Mesenchymal stem cell (in vitro differentiated cells and primary cell): ENCODE results near the gene SIPA1L3.

Experiments
- DNase-seq: peaks from one replicate; pipeline ENCODE4 v3.0.0-alpha.2; 2013
- H2AFZ ChIP-seq: one replicate; pipeline ENCODE4 v1.6.1; 2013; ENCODE audit warnings: low read depth, mild to moderate bottlenecking, control low read depth, inconsistent platforms, low read length, moderate library complexity
- H2AK5ac ChIP-seq: 2 replicates; pipeline ENCODE4 v1.6.1; 2013; ENCODE audit warnings: low read length, moderate library complexity, mild to moderate bottlenecking, inconsistent platforms; ENCODE audit not compliant: severe bottlenecking
- H2BK120ac ChIP-seq: one replicate; pipeline ENCODE4 v1.6.1; 2013; ENCODE audit warnings: low read depth, mild to moderate bottlenecking, inconsistent platforms, low read length, moderate library complexity
- H2BK12ac ChIP-seq, 2 experiments: one replicate each; pipeline ENCODE4 v1.6.1; 2013; ENCODE audit warnings: inconsistent platforms in 2 of 2, low read length in 2 of 2, mild to moderate bottlenecking in 2 of 2, moderate library complexity in 2 of 2, control low read depth in 1 of 2
- H2BK15ac ChIP-seq: one replicate; pipeline ENCODE4 v1.6.1; 2013; ENCODE audit warnings: mild to moderate bottlenecking, low read depth, inconsistent platforms; ENCODE audit not compliant: poor library complexity, severe bottlenecking
- H2BK5ac ChIP-seq: 2 replicates; pipeline ENCODE4 v1.6.1; 2013; ENCODE audit warnings: low read depth, mild to moderate bottlenecking, low read length, control low read depth, inconsistent platforms; ENCODE audit not compliant: poor library complexity, severe bottlenecking
- H3K14ac ChIP-seq, 2 experiments: one replicate each; pipeline ENCODE4 v1.6.1; 2013; ENCODE audit warnings: inconsistent platforms in 2 of 2, low read length in 2 of 2, control low read depth in 1 of 2, mild to moderate bottlenecking in 1 of 2, moderate library complexity in 1 of 2
- H3K18ac ChIP-seq, 2 experiments: one replicate each; pipeline ENCODE4 v1.6.1; 2013; ENCODE audit warnings: inconsistent platforms in 2 of 2, low read length in 2 of 2, control low read depth in 1 of 2, low read depth in 1 of 2, mild to moderate bottlenecking in 1 of 2
- H3K23ac ChIP-seq, 2 experiments: one replicate each; pipeline ENCODE4 v1.6.1; 2013; ENCODE audit warnings: inconsistent platforms in 2 of 2, low read length in 2 of 2, mild to moderate bottlenecking in 2 of 2, moderate library complexity in 2 of 2, control low read depth in 1 of 2
- H3K27ac ChIP-seq: 2 replicates; pipeline ENCODE4 v1.5.1; 2013; ENCODE audit warnings: mild to moderate bottlenecking, moderate library complexity, low read length, control low read depth, inconsistent platforms; ENCODE audit not compliant: poor library complexity, severe bottlenecking
- H3K27me3 ChIP-seq, 2 experiments: 2 replicates each; pipeline versions ENCODE4 v1.6.1 to v1.7.0; 2013; ENCODE audit warnings: low read length in 2 of 2, mild to moderate bottlenecking in 2 of 2, moderate library complexity in 2 of 2, control low read depth in 1 of 2, inconsistent platforms in 1 of 2; ENCODE audit not compliant: control insufficient read depth in 1 of 2, insufficient read depth in 1 of 2
- H3K36me3 ChIP-seq, 2 experiments: 2 replicates each; pipeline versions ENCODE4 v1.6.1 to v1.7.0; 2013; ENCODE audit warnings: low read length in 2 of 2, control low read depth in 1 of 2, inconsistent platforms in 1 of 2, low read depth in 1 of 2, mild to moderate bottlenecking in 1 of 2; ENCODE audit not compliant: insufficient read depth in 2 of 2, control insufficient read depth in 1 of 2
- H3K4ac ChIP-seq, 2 experiments: one replicate each; pipeline ENCODE4 v1.6.1; 2013; ENCODE audit warnings: inconsistent platforms in 2 of 2, low read length in 2 of 2, mild to moderate bottlenecking in 2 of 2, moderate library complexity in 2 of 2, control low read depth in 1 of 2, low read depth in 1 of 2
- H3K4me1 ChIP-seq: 2 replicates; pipeline ENCODE4 v1.6.1; 2013; ENCODE audit warnings: low read depth, low read length, control low read depth; ENCODE audit not compliant: control insufficient read depth, insufficient read depth
- H3K4me2 ChIP-seq: 2 replicates; pipeline ENCODE4 v1.6.1; 2013; ENCODE audit warnings: low read length, mild to moderate bottlenecking, inconsistent platforms; ENCODE audit not compliant: poor library complexity, severe bottlenecking
- H3K4me3 ChIP-seq, 2 experiments: 2 replicates each; pipeline versions ENCODE4 v1.5.1 to v1.7.0; 2013; ENCODE audit warnings: low read length in 2 of 2, mild to moderate bottlenecking in 2 of 2, control low read depth in 1 of 2, low read depth in 1 of 2; ENCODE audit not compliant: insufficient read depth in 1 of 2
- H3K79me1 ChIP-seq: replicated peaks from 2 replicates; pipeline ENCODE4 v1.6.1; 2013; ENCODE audit warnings: mild to moderate bottlenecking, control low read depth, low read length, inconsistent platforms; ENCODE audit not compliant: poor library complexity, severe bottlenecking
- H3K9ac ChIP-seq: 2 replicates; pipeline ENCODE4 v1.7.0; 2013; ENCODE audit warnings: mild to moderate bottlenecking, low read length, moderate library complexity
- H3K9me3 ChIP-seq: 2 replicates; pipeline ENCODE4 v1.7.0; 2013; ENCODE audit warnings: mild to moderate bottlenecking, low read length; ENCODE audit not compliant: control insufficient read depth
- H4K8ac ChIP-seq: one replicate; pipeline ENCODE4 v1.6.1; 2013; ENCODE audit warnings: inconsistent platforms, mild to moderate bottlenecking, low read length, moderate library complexity
- H4K91ac ChIP-seq: one replicate; pipeline ENCODE4 v1.6.1; 2013; ENCODE audit warnings: mild to moderate bottlenecking, low read length, inconsistent platforms
- WGBS: methylation state at CpG from one replicate; pipeline ENCODE4 v1.1.7; 2013; ENCODE audit warnings: mixed read lengths; 5-methylcytosine and 5-hydroxymethylcytosine counted together

The SIPA1L3 gene

DNA sequence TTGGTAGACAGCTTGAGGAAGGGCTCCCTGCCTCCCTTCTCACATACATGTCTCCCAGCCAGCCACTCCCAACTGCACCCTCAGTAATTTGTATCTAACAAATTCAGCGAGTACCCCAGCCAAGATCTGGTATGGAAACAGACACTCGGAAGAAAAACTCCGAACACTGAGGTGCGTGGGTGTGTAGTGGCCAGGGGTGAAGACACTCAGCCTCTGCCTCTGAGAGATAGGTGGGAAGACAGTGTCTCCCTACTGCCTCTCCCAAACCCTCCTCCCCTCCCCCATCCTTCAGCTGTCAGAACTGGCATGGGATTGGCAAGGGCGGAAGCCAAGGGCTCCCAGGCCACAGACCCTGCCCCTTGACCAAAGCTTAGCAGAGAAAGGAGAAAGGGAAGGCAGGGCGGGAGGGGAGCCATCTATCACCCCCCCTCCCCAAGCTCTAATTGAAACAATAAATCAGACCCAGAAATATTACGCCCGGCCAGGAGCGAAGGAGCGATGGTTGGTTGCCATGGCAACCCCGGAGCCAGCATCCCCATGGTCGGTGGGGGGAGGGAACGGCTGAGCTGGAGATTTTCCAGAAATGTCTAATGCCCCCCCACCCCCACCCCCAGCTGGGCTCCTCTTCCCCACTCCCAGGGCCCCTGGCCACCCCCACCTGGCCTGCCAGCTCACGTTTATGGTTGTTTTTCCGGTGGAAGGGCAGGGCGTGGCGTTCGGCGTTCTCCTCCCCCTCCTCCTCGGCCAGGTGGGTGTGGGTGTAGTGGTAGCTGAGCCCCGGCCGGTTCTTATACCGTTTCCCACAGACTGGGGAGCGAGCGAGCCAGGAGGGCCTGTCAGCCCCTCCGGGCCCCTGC, 310.0 kb downstream of the SIPA1L3 start:
- Histone ChIP-seq H3K9me3 (no peaks in the 10 kb centered on the region), H3K18ac (no peak overlapping the region), H4K91ac (no peak overlapping the region), H3K23ac (no peak overlapping the region), H2BK5ac (no peak overlapping the region), H3K36me3 (peaks cover 0 to 10% of the 10 kb centered on the region in 2 experiments), H3K4me3 (no peak overlapping the region), H3K27me3 (no peaks in the 10 kb centered on the region), H3K79me1 (no peaks in the 10 kb centered on the region), H2BK12ac (no peak overlapping the region), H4K8ac (no peak overlapping the region), H3K27ac (no peak overlapping the region), H2AK5ac (no peak overlapping the region), H3K4me2 (no peak overlapping the region), H3K4me1 (peaks cover 13% of the 10 kb centered on the region), H2BK120ac (no peak overlapping the region), H2AFZ (no peak overlapping the region), H3K9ac (no peak overlapping the region), H3K14ac (no peak overlapping the region), H3K4ac (no peak overlapping the region), H2BK15ac (no peak overlapping the region)
- 83% methylated on average over 13 of the region's 26 CpGs for WGBS
- DNase-seq: no peak

GRCh38 chr19:38218204-38218603, 311.2 kb downstream of the SIPA1L3 start:
- Histone ChIP-seq H2BK120ac (no peak overlapping the region), H3K9me3 (no peaks in the 10 kb centered on the region), H2AK5ac (no peak overlapping the region), H3K36me3 (peaks cover 0 to 10% of the 10 kb centered on the region in 2 experiments), H3K23ac (no peak overlapping the region), H2BK5ac (no peak overlapping the region), H4K8ac (no peak overlapping the region), H2BK12ac (no peak overlapping the region), H3K27me3 (peaks cover 0 to 5% of the 10 kb centered on the region in 2 experiments), H3K14ac (no peak overlapping the region), H3K4me1 (peaks cover 16% of the 10 kb centered on the region), H3K4me3 (no peak overlapping the region), H3K4ac (no peak overlapping the region), H4K91ac (no peak overlapping the region), H3K4me2 (no peak overlapping the region), H2AFZ (no peak overlapping the region), H3K79me1 (no peaks in the 10 kb centered on the region), H3K27ac (no peak overlapping the region), H2BK15ac (no peak overlapping the region), H3K9ac (no peak overlapping the region), H3K18ac (no peak overlapping the region)
- 97% methylated on average over 3 of the region's 3 CpGs for WGBS
- no peak for DNase-seq

DNA sequence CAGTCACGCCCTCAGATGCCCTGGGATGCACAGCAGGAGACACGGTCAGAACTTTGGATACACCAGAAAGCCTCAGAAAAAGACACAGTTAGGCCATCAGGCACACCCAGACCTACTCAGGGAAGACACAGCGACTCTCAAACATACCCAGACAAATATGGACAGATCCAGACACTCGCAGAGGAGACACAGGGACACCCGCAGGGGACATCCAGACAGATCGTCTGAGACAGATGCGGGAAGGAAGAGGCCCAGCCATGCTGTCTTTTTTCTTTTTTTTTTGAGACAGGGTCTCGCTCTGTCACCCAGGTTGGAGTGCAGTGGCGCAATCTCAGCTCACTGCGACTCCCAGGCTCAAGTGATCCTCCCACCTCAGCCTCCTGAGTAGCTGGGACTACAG, 312.2 kb downstream of the SIPA1L3 start:
- Histone ChIP-seq H3K23ac (no peak overlapping the region), H3K18ac (no peak overlapping the region), H3K4ac (no peak overlapping the region), H2BK15ac (no peak overlapping the region), H2BK5ac (no peak overlapping the region), H2BK120ac (no peak overlapping the region), H3K79me1 (no peaks in the 10 kb centered on the region), H3K4me3 (no peak overlapping the region), H4K8ac (no peak overlapping the region), H2BK12ac (no peak overlapping the region), H3K14ac (no peak overlapping the region), H3K27ac (no peak overlapping the region), H4K91ac (no peak overlapping the region), H2AK5ac (no peak overlapping the region), H3K36me3 (peaks cover 0 to 10% of the 10 kb centered on the region in 2 experiments), H3K27me3 (peaks cover 0 to 9% of the 10 kb centered on the region in 2 experiments), H3K4me2 (no peak overlapping the region), H3K4me1 (peaks cover 11% of the 10 kb centered on the region), H2AFZ (no peak overlapping the region), H3K9me3 (no peaks in the 10 kb centered on the region), H3K9ac (no peak overlapping the region)
- WGBS: 94% methylated on average over 10 of the region's 10 CpGs
- DNase-seq: no peak

DNA sequence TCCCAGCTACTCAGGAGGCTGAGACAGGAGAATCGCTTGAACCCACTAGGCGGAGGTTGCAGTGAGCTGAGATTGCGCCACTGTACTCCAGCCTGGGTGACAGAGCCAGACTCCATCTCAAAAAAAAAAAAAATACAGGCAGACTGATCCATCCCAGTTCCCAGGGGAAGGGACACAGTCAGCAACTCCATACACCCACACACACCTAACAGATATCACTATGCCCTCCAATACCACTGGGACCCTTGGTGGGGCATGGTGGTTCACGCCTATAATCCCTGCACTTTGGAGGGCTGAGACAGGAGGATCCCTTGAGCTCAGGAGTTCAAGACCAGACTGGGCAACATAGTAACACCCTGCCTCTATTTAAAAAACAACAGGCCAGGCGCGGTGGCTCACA, 314.4 kb downstream of the SIPA1L3 start:
- H3K4ac ChIP-seq: no peak overlapping the region
- peaks cover 11% of the 10 kb centered on the region for H3K4me1 ChIP-seq
- H3K27ac ChIP-seq: no peak overlapping the region
- 98% methylated on average over 6 of the region's 6 CpGs for WGBS
- H4K91ac ChIP-seq: no peak overlapping the region
- no peak overlapping the region for H4K8ac ChIP-seq
- no peak overlapping the region for H2BK5ac ChIP-seq
- H2BK120ac ChIP-seq: no peak overlapping the region
- no peak overlapping the region for H2AK5ac ChIP-seq
- no peak overlapping the region for H3K9ac ChIP-seq
- no peak overlapping the region for H2AFZ ChIP-seq
- H3K23ac ChIP-seq: no peak overlapping the region
- no peak overlapping the region for H3K4me3 ChIP-seq
- H3K36me3 ChIP-seq: peaks cover 0 to 4% of the 10 kb centered on the region in 2 experiments
- H3K9me3 ChIP-seq: no peaks in the 10 kb centered on the region
- no peak overlapping the region for H2BK15ac ChIP-seq
- peaks cover 0 to 15% of the 10 kb centered on the region in 2 experiments for H3K27me3 ChIP-seq
- H2BK12ac ChIP-seq: no peak overlapping the region
- no peak overlapping the region for H3K4me2 ChIP-seq
- no peak for DNase-seq
- no peak overlapping the region for H3K18ac ChIP-seq
- H3K14ac ChIP-seq: no peak overlapping the region
- no peaks in the 10 kb centered on the region for H3K79me1 ChIP-seq
